HT1080 (cell line): ENCODE data around the gene CSMD2. TPM values are rescaled to one million over a fixed set of nuclear protein-coding genes. Genes with fewer than 3 reads are reported as not detected.
A peak's percentile ranks its signal among the peaks of the same experiment; 100 is the strongest.
"Not testable (repeated sequence)": the region's sequence is repeated elsewhere in the genome, so short reads cannot be mapped to it uniquely, and the experiment has no call there.

ENCODE experiments used
- DNase-seq: peaks from one replicate; pipeline ENCODE4 v3.0.0-alpha.2; 2015; ENCODE audit warnings: low read depth
- total RNA-seq: library from RNA; depleted of rRNA; stranded (reverse); fragments of >200 nt; shearing (Covaris generic); gene quantifications from 2 replicates; pipeline ENCODE4 v1.2.3, GENCODE V29; 2014

CSMD2 gene
- total RNA-seq, 1 experiment from 2014 or later = 2.3 TPM

GRCh38 chr1:34055818-34056217, 109.2 kb downstream of the CSMD2 start:
- no peak for DNase-seq

- no peak for DNase-seq
These were observed 110.1 kb downstream of the CSMD2 start for GRCh38 chr1:34054920-34055319.

GRCh38 chr1:34053660-34054059, 111.4 kb downstream of the CSMD2 start:
- DNase-seq = no peak

- DNase-seq = no peak
These were observed 112.5 kb downstream of the CSMD2 start for GRCh38 chr1:34052565-34052964.

- DNase-seq = no peak
These were observed 114.1 kb downstream of the CSMD2 start for GRCh38 chr1:34050709-34051485.

- DNase-seq = no peak
These were observed 115.0 kb downstream of the CSMD2 start for GRCh38 chr1:34049994-34050393.

GRCh38 chr1:34049477-34049876, 115.6 kb downstream of the CSMD2 start:
- DNase-seq = no peak

GRCh38 chr1:34037856-34038255, 127.2 kb downstream of the CSMD2 start:
- no peak for DNase-seq

GRCh38 chr1:34037109-34037508, 127.9 kb downstream of the CSMD2 start:
- DNase-seq = no peak

GRCh38 chr1:34034036-34034435, 131.0 kb downstream of the CSMD2 start:
- no peak for DNase-seq

GRCh38 chr1:34029954-34030353, 135.1 kb downstream of the CSMD2 start:
- no peak for DNase-seq

- DNase-seq = no peak
These were observed 135.5 kb downstream of the CSMD2 start for GRCh38 chr1:34029515-34029914.

GRCh38 chr1:34028381-34029055, 136.5 kb downstream of the CSMD2 start:
- no peak for DNase-seq

- no peak for DNase-seq
These were observed 139.4 kb downstream of the CSMD2 start for GRCh38 chr1:34025675-34026074.

GRCh38 chr1:34024485-34024884, 140.5 kb downstream of the CSMD2 start:
- no peak for DNase-seq

GRCh38 chr1:34019741-34020552, 145.1 kb downstream of the CSMD2 start:
- DNase-seq = no peak

- no peak for DNase-seq
These were observed 146.7 kb downstream of the CSMD2 start for GRCh38 chr1:34018285-34018684.

- not testable (repeated sequence) for DNase-seq
These were observed 148.7 kb downstream of the CSMD2 start for GRCh38 chr1:34016281-34016680.

- peak; percentile 13 for DNase-seq
These were observed 150.9 kb downstream of the CSMD2 start for GRCh38 chr1:34013958-34014737.

GRCh38 chr1:34013136-34013535, 151.9 kb downstream of the CSMD2 start:
- DNase-seq = no peak

- DNase-seq = no peak
These were observed 155.6 kb downstream of the CSMD2 start for GRCh38 chr1:34009340-34009985.
